GM21619 (cell line): ENCODE data around the gene KCNMA1.
"Not testable (repeated sequence)": the region's sequence is repeated elsewhere in the genome, so short reads cannot be mapped to it uniquely, and the experiment has no call there.

Experiments
- ATAC-seq: cut with Tn5 transposase; IDR thresholded peaks from one replicate; pipeline ENCODE4 v1.9.1; 2021; ENCODE audit not compliant: unreplicated experiment

KCNMA1 gene

GRCh38 chr10:77637532-77638320, at the start of gene KCNMA1:
TSS of gene KCNMA1 (minus strand) at chr10:77637808.
- ATAC-seq: no peak

GRCh38 chr10:77686650-77687417, 49.2 kb upstream of the KCNMA1 start:
- no peak for ATAC-seq

GRCh38 chr10:77686096-77686495, 48.5 kb upstream of the KCNMA1 start:
- no peak for ATAC-seq

- ATAC-seq: no peak
Measured at GRCh38 chr10:77685432-77685831, 47.8 kb upstream of the KCNMA1 start.

- ATAC-seq: not testable (repeated sequence)
Measured at GRCh38 chr10:77683088-77683432, 45.5 kb upstream of the KCNMA1 start.

GRCh38 chr10:77682393-77683087, 44.9 kb upstream of the KCNMA1 start:
- ATAC-seq: no peak

- ATAC-seq: no peak
Measured at GRCh38 chr10:77681839-77682238, 44.2 kb upstream of the KCNMA1 start.

GRCh38 chr10:77680811-77681210, 43.2 kb upstream of the KCNMA1 start:
- no peak for ATAC-seq

GRCh38 chr10:77680065-77680464, 42.5 kb upstream of the KCNMA1 start:
- ATAC-seq: no peak

GRCh38 chr10:77679217-77679616, 41.6 kb upstream of the KCNMA1 start:
- ATAC-seq: no peak

GRCh38 chr10:77678146-77678545, 40.5 kb upstream of the KCNMA1 start:
- ATAC-seq: no peak

- no peak for ATAC-seq
Measured at GRCh38 chr10:77675347-77675746, 37.7 kb upstream of the KCNMA1 start.

- no peak for ATAC-seq
Measured at GRCh38 chr10:77673515-77674140, 36.0 kb upstream of the KCNMA1 start.

- no peak for ATAC-seq
Measured at GRCh38 chr10:77673101-77673500, 35.5 kb upstream of the KCNMA1 start.

GRCh38 chr10:77671594-77672252, 34.1 kb upstream of the KCNMA1 start:
- ATAC-seq: no peak

- no peak for ATAC-seq
Measured at GRCh38 chr10:77670817-77671443, 33.3 kb upstream of the KCNMA1 start.

GRCh38 chr10:77669892-77670291, 32.3 kb upstream of the KCNMA1 start:
- ATAC-seq: no peak

GRCh38 chr10:77667426-77668324, 30.1 kb upstream of the KCNMA1 start:
- peak; percentile 76 for ATAC-seq

GRCh38 chr10:77666821-77667220, 29.2 kb upstream of the KCNMA1 start:
- no peak for ATAC-seq
